Suprapubic skin (tissue), 4 donors: ENCODE results near the gene TTPAL. TPM values are rescaled to one million over a fixed set of nuclear protein-coding genes. Genes with fewer than 3 reads are reported as not detected.

ENCODE experiments used
- DNase-seq, 2 donors: peaks; one replicate each; pipeline ENCODE4 v3.0.0-alpha.2; 2019; ENCODE audit warnings: low spot score in 2 of 2
- H3K27ac ChIP-seq: fragments of 200-600 bp; sonication (generic); one replicate; pipeline ENCODE4 v1.5.1; 2019
- H3K27me3 ChIP-seq: fragments of 200-600 bp; sonication (generic); one replicate; pipeline ENCODE4 v1.5.1; 2019
- H3K36me3 ChIP-seq: fragments of 200-600 bp; sonication (generic); one replicate; pipeline ENCODE4 v1.5.1; 2019
- H3K4me1 ChIP-seq: fragments of 200-600 bp; sonication (generic); one replicate; pipeline ENCODE4 v1.5.1; 2019
- H3K4me3 ChIP-seq: fragments of 200-600 bp; sonication (generic); one replicate; pipeline ENCODE4 v1.5.1; 2019; ENCODE audit warnings: mild to moderate bottlenecking
- H3K9me3 ChIP-seq: fragments of 200-600 bp; sonication (generic); one replicate; pipeline ENCODE4 v1.5.1; 2019
- EP300 ChIP-seq: sonication (generic); formaldehyde crosslinking; IDR thresholded peaks from one replicate; pipeline ENCODE4 v1.6.1; 2017; ENCODE audit warnings: antibody characterized with exemption
- POLR2A ChIP-seq, 2 donors: fragments of 450-650 bp; IDR thresholded peaks; one replicate each; pipeline ENCODE4 v1.6.1; 2017; ENCODE audit warnings: antibody characterized with exemption in 2 of 2, mild to moderate bottlenecking in 2 of 2, moderate library complexity in 2 of 2
- POLR2AphosphoS5 ChIP-seq, 3 donors: sonication (generic); formaldehyde crosslinking; IDR thresholded peaks; one replicate each; pipeline ENCODE4 v1.6.1; 2017; ENCODE audit warnings: antibody characterized with exemption in 3 of 3
- WGBS: methylation state at CpG from one replicate; pipeline ENCODE4 v1.1.5; 2018; 5-methylcytosine and 5-hydroxymethylcytosine counted together
- total RNA-seq, 4 donors: library from RNA; depleted of rRNA; stranded (reverse); fragments of >200 nt; gene quantifications; one replicate each; pipeline ENCODE4 v1.1.0, GENCODE V29; 2016
- TF ChIP-seq, protein P1 (sequence below), 2 donors: fragments of 200-600 bp in 1 of 2; fragments of 450-650 bp in 1 of 2; sonication (generic) in 1 of 2; IDR thresholded peaks; one replicate each; pipeline ENCODE4 v1.5.1; 2016 to 2019; ENCODE audit warnings: antibody characterized with exemption in 2 of 2, mild to moderate bottlenecking in 1 of 2, moderate library complexity in 1 of 2

The TTPAL gene
- total RNA-seq, 4 donors from 2014 or later, result 13.6 to 38.5 (median 29.4) TPM

GRCh38 chr20:44445742-44446710 is 29.6 kb upstream of the TTPAL start:
- H3K27me3 ChIP-seq, result peaks cover 6% of the 10 kb centered on the region
- no peak overlapping the region for H3K4me3 ChIP-seq
- no peaks in the 10 kb centered on the region for H3K36me3 ChIP-seq
- DNase-seq, result no peak
- H3K9me3 ChIP-seq, result no peaks in the 10 kb centered on the region
- 67% methylated on average over 6 of the region's 6 CpGs for WGBS
- no peaks in the 10 kb centered on the region for H3K4me1 ChIP-seq
- H3K27ac ChIP-seq, result no peak overlapping the region
- no peak for TF ChIP-seq EP300
- TF ChIP-seq, protein P1, sequence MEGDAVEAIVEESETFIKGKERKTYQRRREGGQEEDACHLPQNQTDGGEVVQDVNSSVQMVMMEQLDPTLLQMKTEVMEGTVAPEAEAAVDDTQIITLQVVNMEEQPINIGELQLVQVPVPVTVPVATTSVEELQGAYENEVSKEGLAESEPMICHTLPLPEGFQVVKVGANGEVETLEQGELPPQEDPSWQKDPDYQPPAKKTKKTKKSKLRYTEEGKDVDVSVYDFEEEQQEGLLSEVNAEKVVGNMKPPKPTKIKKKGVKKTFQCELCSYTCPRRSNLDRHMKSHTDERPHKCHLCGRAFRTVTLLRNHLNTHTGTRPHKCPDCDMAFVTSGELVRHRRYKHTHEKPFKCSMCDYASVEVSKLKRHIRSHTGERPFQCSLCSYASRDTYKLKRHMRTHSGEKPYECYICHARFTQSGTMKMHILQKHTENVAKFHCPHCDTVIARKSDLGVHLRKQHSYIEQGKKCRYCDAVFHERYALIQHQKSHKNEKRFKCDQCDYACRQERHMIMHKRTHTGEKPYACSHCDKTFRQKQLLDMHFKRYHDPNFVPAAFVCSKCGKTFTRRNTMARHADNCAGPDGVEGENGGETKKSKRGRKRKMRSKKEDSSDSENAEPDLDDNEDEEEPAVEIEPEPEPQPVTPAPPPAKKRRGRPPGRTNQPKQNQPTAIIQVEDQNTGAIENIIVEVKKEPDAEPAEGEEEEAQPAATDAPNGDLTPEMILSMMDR (IDR thresholded peaks at IDR 0.05), result no peak
- TF ChIP-seq POLR2A (IDR thresholded peaks at IDR 0.05), result no peak
- no peak for TF ChIP-seq POLR2AphosphoS5 (IDR thresholded peaks at IDR 0.05)

- H3K27me3 ChIP-seq, result peaks cover 2% of the 10 kb centered on the region
- H3K4me3 ChIP-seq, result no peak overlapping the region
- no peak overlapping the region for H3K27ac ChIP-seq
- H3K9me3 ChIP-seq, result no peaks in the 10 kb centered on the region
- 88% methylated on average over 3 of the region's 3 CpGs for WGBS
- DNase-seq, result no peak
- TF ChIP-seq POLR2AphosphoS5 (IDR thresholded peaks at IDR 0.05) (no peak), POLR2A (IDR thresholded peaks at IDR 0.05) (no peak), EP300 (no peak)
- TF ChIP-seq, protein P1 (IDR thresholded peaks at IDR 0.05), result no peak
- H3K36me3 ChIP-seq, result no peaks in the 10 kb centered on the region
- H3K4me1 ChIP-seq, result no peaks in the 10 kb centered on the region
These were observed 27.8 kb upstream of the TTPAL start for GRCh38 chr20:44447827-44448419.

DNA sequence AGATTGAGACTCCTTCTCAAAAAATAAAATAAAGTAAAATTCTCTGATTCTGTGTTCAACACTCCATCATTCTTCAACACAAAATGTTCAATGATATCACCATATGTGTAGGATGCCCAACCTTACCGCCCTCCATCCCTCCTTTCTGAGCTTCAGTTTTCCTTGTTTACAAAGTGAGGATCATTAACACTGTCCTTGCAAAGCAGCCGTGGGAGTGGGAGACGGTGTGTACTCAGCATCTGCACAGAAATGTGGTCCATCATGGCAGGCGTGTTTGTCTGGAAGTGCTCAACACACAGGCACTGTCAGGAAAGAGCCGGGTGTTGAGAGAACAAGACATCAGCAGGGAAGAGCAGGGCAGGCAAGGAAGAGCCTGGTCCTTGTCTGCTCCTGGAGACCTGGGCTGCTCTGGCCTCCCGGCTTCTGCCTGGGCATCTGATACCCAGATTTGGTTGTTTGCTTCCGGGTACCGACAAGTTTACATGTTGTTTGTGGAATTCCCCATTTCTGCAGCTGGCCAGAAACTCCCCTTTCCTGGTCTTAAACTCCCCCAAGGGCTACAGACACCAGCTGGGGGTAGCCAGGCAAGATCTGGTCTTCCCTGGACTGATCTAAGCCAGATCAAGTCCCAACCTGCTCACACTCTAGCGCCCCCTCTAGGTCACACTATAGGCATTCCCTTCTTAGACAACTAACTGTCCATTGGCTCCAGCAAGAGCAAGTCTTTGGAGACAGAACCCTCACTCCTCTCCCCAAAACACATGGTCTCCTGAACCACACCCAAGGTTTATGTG is 26.7 kb upstream of the TTPAL start:
- TF ChIP-seq POLR2A (IDR thresholded peaks at IDR 0.05), result no peak
- TF ChIP-seq, protein P1 (IDR thresholded peaks at IDR 0.05), result no peak
- WGBS, result 65% methylated on average over 9 of the region's 9 CpGs
- H3K27ac ChIP-seq, result no peak overlapping the region
- no peaks in the 10 kb centered on the region for H3K27me3 ChIP-seq
- no peaks in the 10 kb centered on the region for H3K4me1 ChIP-seq
- no peak for DNase-seq
- H3K36me3 ChIP-seq, result no peaks in the 10 kb centered on the region
- no peaks in the 10 kb centered on the region for H3K9me3 ChIP-seq
- H3K4me3 ChIP-seq, result no peak overlapping the region

GRCh38 chr20:44449864-44450263 is 25.8 kb upstream of the TTPAL start:
- H3K27me3 ChIP-seq, result no peaks in the 10 kb centered on the region
- TF ChIP-seq EP300, result no peak
- no peak for TF ChIP-seq POLR2AphosphoS5 (IDR thresholded peaks at IDR 0.05)
- no peak for TF ChIP-seq POLR2A (IDR thresholded peaks at IDR 0.05)
- TF ChIP-seq, protein P1 (IDR thresholded peaks at IDR 0.05), result no peak
- H3K27ac ChIP-seq, result no peak overlapping the region
- H3K4me1 ChIP-seq, result no peaks in the 10 kb centered on the region
- H3K36me3 ChIP-seq, result no peaks in the 10 kb centered on the region
- no peak overlapping the region for H3K4me3 ChIP-seq
- 90% methylated on average over 7 of the region's 7 CpGs for WGBS
- DNase-seq, result no peak
- H3K9me3 ChIP-seq, result no peaks in the 10 kb centered on the region
